Mesenchymal stem cell (in vitro differentiated cells and primary cell): Measurements from ENCODE around the gene COL15A1.
A peak's percentile ranks its signal among the peaks of the same experiment; 100 is the strongest.

Experiments used
- DNase-seq: peaks from one replicate; pipeline ENCODE4 v3.0.0-alpha.2; 2013
- H2AFZ ChIP-seq: one replicate; pipeline ENCODE4 v1.6.1; 2013; ENCODE audit warnings: low read depth, mild to moderate bottlenecking, control low read depth, inconsistent platforms, low read length, moderate library complexity
- H2AK5ac ChIP-seq: 2 replicates; pipeline ENCODE4 v1.6.1; 2013; ENCODE audit warnings: low read length, moderate library complexity, mild to moderate bottlenecking, inconsistent platforms; ENCODE audit not compliant: severe bottlenecking
- H2BK120ac ChIP-seq: one replicate; pipeline ENCODE4 v1.6.1; 2013; ENCODE audit warnings: low read depth, mild to moderate bottlenecking, inconsistent platforms, low read length, moderate library complexity
- H2BK12ac ChIP-seq, 2 experiments: one replicate each; pipeline ENCODE4 v1.6.1; 2013; ENCODE audit warnings: inconsistent platforms in 2 of 2, low read length in 2 of 2, mild to moderate bottlenecking in 2 of 2, moderate library complexity in 2 of 2, control low read depth in 1 of 2
- H2BK15ac ChIP-seq: one replicate; pipeline ENCODE4 v1.6.1; 2013; ENCODE audit warnings: mild to moderate bottlenecking, low read depth, inconsistent platforms; ENCODE audit not compliant: poor library complexity, severe bottlenecking
- H2BK5ac ChIP-seq: 2 replicates; pipeline ENCODE4 v1.6.1; 2013; ENCODE audit warnings: low read depth, mild to moderate bottlenecking, low read length, control low read depth, inconsistent platforms; ENCODE audit not compliant: poor library complexity, severe bottlenecking
- H3K14ac ChIP-seq, 2 experiments: one replicate each; pipeline ENCODE4 v1.6.1; 2013; ENCODE audit warnings: inconsistent platforms in 2 of 2, low read length in 2 of 2, control low read depth in 1 of 2, mild to moderate bottlenecking in 1 of 2, moderate library complexity in 1 of 2
- H3K18ac ChIP-seq, 2 experiments: one replicate each; pipeline ENCODE4 v1.6.1; 2013; ENCODE audit warnings: inconsistent platforms in 2 of 2, low read length in 2 of 2, control low read depth in 1 of 2, low read depth in 1 of 2, mild to moderate bottlenecking in 1 of 2
- H3K23ac ChIP-seq, 2 experiments: one replicate each; pipeline ENCODE4 v1.6.1; 2013; ENCODE audit warnings: inconsistent platforms in 2 of 2, low read length in 2 of 2, mild to moderate bottlenecking in 2 of 2, moderate library complexity in 2 of 2, control low read depth in 1 of 2
- H3K27ac ChIP-seq: 2 replicates; pipeline ENCODE4 v1.5.1; 2013; ENCODE audit warnings: mild to moderate bottlenecking, moderate library complexity, low read length, control low read depth, inconsistent platforms; ENCODE audit not compliant: poor library complexity, severe bottlenecking
- H3K27me3 ChIP-seq, 2 experiments: 2 replicates each; pipeline versions ENCODE4 v1.6.1 to v1.7.0; 2013; ENCODE audit warnings: low read length in 2 of 2, mild to moderate bottlenecking in 2 of 2, moderate library complexity in 2 of 2, control low read depth in 1 of 2, inconsistent platforms in 1 of 2; ENCODE audit not compliant: control insufficient read depth in 1 of 2, insufficient read depth in 1 of 2
- H3K36me3 ChIP-seq, 2 experiments: 2 replicates each; pipeline versions ENCODE4 v1.6.1 to v1.7.0; 2013; ENCODE audit warnings: low read length in 2 of 2, control low read depth in 1 of 2, inconsistent platforms in 1 of 2, low read depth in 1 of 2, mild to moderate bottlenecking in 1 of 2; ENCODE audit not compliant: insufficient read depth in 2 of 2, control insufficient read depth in 1 of 2
- H3K4ac ChIP-seq, 2 experiments: one replicate each; pipeline ENCODE4 v1.6.1; 2013; ENCODE audit warnings: inconsistent platforms in 2 of 2, low read length in 2 of 2, mild to moderate bottlenecking in 2 of 2, moderate library complexity in 2 of 2, control low read depth in 1 of 2, low read depth in 1 of 2
- H3K4me1 ChIP-seq: 2 replicates; pipeline ENCODE4 v1.6.1; 2013; ENCODE audit warnings: low read depth, low read length, control low read depth; ENCODE audit not compliant: control insufficient read depth, insufficient read depth
- H3K4me2 ChIP-seq: 2 replicates; pipeline ENCODE4 v1.6.1; 2013; ENCODE audit warnings: low read length, mild to moderate bottlenecking, inconsistent platforms; ENCODE audit not compliant: poor library complexity, severe bottlenecking
- H3K4me3 ChIP-seq, 2 experiments: 2 replicates each; pipeline versions ENCODE4 v1.5.1 to v1.7.0; 2013; ENCODE audit warnings: low read length in 2 of 2, mild to moderate bottlenecking in 2 of 2, control low read depth in 1 of 2, low read depth in 1 of 2; ENCODE audit not compliant: insufficient read depth in 1 of 2
- H3K79me1 ChIP-seq: replicated peaks from 2 replicates; pipeline ENCODE4 v1.6.1; 2013; ENCODE audit warnings: mild to moderate bottlenecking, control low read depth, low read length, inconsistent platforms; ENCODE audit not compliant: poor library complexity, severe bottlenecking
- H3K9ac ChIP-seq: 2 replicates; pipeline ENCODE4 v1.7.0; 2013; ENCODE audit warnings: mild to moderate bottlenecking, low read length, moderate library complexity
- H3K9me3 ChIP-seq: 2 replicates; pipeline ENCODE4 v1.7.0; 2013; ENCODE audit warnings: mild to moderate bottlenecking, low read length; ENCODE audit not compliant: control insufficient read depth
- H4K8ac ChIP-seq: one replicate; pipeline ENCODE4 v1.6.1; 2013; ENCODE audit warnings: inconsistent platforms, mild to moderate bottlenecking, low read length, moderate library complexity
- H4K91ac ChIP-seq: one replicate; pipeline ENCODE4 v1.6.1; 2013; ENCODE audit warnings: mild to moderate bottlenecking, low read length, inconsistent platforms
- WGBS: methylation state at CpG from one replicate; pipeline ENCODE4 v1.1.7; 2013; ENCODE audit warnings: mixed read lengths; 5-methylcytosine and 5-hydroxymethylcytosine counted together

Gene COL15A1

DNA sequence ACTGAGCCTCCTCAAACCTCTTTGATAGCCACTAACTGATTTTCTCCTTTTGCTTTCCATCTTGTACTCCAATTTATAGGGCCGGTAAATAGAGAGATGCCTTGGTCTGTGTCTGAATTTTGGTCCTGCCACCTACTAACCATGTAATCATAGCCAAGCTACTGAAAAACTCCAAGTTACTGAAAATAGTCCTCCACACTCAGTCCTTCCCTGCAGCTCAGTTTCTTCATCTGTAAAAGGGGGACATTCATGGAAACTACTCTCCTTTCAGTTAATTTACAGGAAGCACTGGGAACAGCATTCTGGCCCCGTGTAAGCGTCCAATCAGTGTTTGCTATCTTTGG lies 131.2 kb downstream of the COL15A1 start:
- Histone ChIP-seq H3K4me1 (peaks cover 14% of the 10 kb centered on the region), H2AFZ (no peak overlapping the region)

DNA sequence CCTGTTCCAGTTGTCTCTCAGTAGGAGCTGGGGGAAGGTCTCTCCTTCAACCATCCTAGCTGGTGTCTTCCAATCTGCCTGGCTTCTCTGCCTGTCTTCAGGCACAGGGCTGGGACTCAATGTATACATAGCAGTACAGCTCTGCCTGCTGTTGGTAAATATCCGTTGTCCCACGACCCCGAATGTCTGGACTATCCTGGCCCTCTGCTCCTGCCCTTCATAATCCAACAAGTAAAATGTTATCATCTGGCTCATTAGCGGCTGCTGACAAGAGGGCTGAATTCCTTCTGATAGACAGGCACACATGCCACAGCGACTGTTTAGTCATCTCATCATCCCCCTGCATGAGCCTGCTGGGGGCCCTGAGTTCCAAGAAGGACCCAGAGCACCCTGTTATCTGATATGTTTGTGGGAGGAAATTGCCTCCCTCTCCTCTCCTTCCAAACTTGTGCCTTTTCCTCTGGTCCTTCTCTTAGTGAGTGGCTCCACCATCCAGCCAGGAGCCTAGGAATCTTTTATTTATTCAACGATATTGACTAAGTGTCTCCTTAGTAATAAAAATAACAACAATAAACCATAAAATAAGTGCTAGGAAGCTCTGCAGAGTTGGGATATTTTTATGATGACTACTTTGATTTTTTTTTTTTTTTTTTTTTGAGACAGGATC lies 131.7 kb downstream of the COL15A1 start:
- WGBS, result 50% methylated on average over 5 of the region's 6 CpGs
- Histone ChIP-seq H3K18ac (peak overlapping the region in 1 of 2 experiments; percentile 81), H3K79me1 (no peaks in the 10 kb centered on the region)

More for the DNA sequence above, 131.2 kb downstream of the COL15A1 start:
- no peak for DNase-seq
- Histone ChIP-seq H3K14ac (no peak overlapping the region), H2BK5ac (no peak overlapping the region), H3K36me3 (no peaks in the 10 kb centered on the region), H4K8ac (peak overlapping the region; percentile 52), H3K18ac (peak overlapping the region in 1 of 2 experiments; percentile 81), H2BK12ac (peak overlapping the region; percentile 31 to 32), H3K23ac (no peak overlapping the region), H2BK15ac (no peak overlapping the region), H3K9me3 (no peaks in the 10 kb centered on the region), H4K91ac (peak overlapping the region; percentile 53), H3K27me3 (no peaks in the 10 kb centered on the region), H3K27ac (no peak overlapping the region), H2BK120ac (peak overlapping the region; percentile 27), H3K4me3 (no peak overlapping the region), H3K4me2 (no peak overlapping the region), H3K4ac (peak overlapping the region; percentile 28 to 46), H2AK5ac (no peak overlapping the region), H3K9ac (no peak overlapping the region), H3K79me1 (no peaks in the 10 kb centered on the region)
- 56% methylated on average over 3 of the region's 3 CpGs for WGBS

DNA sequence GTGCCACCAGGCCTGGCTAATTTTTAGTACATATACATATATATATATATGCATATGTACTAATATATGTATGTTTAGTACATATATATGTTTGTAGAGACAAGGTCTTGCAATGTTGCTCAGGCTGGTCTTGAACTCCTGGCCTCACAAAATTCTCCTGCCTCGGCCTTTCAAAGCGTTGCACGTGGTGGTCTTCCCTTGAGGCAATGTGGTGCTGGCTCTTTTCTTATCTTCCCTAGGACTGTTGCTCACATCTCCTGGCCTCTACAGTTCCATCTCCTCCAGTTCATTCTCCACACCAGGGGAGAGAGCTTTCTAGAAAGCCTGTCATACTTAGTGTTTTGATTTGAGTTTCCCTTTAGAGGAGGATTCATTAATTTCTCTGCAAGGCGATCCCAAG lies 132.3 kb downstream of the COL15A1 start:
- H3K4me1 ChIP-seq, result peaks cover 11% of the 10 kb centered on the region
- H3K23ac ChIP-seq, result no peak overlapping the region

More for the DNA sequence above, 131.7 kb downstream of the COL15A1 start:
- peak; percentile 84 for DNase-seq
- Histone ChIP-seq H2BK12ac (peak overlapping the region in 1 of 2 experiments; percentile 32), H3K23ac (no peak overlapping the region), H3K9ac (peak overlapping the region; percentile 13), H2BK120ac (peak overlapping the region; percentile 27), H3K4me1 (peaks cover 14% of the 10 kb centered on the region), H2AFZ (no peak overlapping the region), H3K4ac (peak overlapping the region in 1 of 2 experiments; percentile 46), H2BK5ac (no peak overlapping the region), H3K14ac (no peak overlapping the region), H3K4me2 (no peak overlapping the region), H3K27ac (no peak overlapping the region), H2BK15ac (no peak overlapping the region), H4K8ac (peak overlapping the region; percentile 52), H3K36me3 (no peaks in the 10 kb centered on the region), H3K4me3 (no peak overlapping the region), H3K9me3 (no peaks in the 10 kb centered on the region), H2AK5ac (no peak overlapping the region), H3K27me3 (no peaks in the 10 kb centered on the region), H4K91ac (peak overlapping the region; percentile 53)

DNA sequence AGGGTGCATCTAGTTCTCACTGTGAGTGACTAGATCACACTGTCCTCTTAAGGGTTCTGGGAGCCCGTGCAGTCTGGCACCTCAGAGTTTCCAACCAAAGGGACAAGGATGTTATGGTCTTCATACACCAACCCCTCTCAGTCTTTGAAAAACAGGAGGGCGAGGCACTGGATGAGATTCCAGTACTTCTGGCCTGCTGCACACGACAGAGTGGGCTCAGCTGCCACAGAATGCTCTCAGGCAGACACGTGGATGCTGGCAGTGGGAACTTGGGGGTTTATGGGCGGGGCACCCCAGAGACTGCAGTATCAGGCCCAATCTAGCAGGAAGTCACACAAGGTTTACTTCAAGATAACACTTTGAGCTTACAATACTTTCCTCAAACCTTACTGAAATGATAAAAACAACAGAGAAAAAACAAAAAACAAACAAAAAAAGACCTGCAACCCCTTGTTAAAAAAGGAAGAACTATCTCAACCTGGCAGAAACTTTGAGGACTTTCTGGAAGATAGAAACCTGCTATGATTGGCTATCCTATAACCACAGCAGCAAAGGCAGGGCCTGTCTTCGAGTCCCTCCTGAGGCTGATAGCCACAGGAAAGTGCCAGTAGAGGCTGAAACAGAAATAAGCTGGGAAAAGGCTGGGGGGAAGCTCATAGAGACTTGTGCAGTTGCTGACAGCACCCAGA lies 132.9 kb downstream of the COL15A1 start:
- Histone ChIP-seq H3K4me2 (no peak overlapping the region), H3K36me3 (no peaks in the 10 kb centered on the region), H3K9ac (no peak overlapping the region), H3K27me3 (peaks cover 0 to 2% of the 10 kb centered on the region in 2 experiments), H3K79me1 (no peaks in the 10 kb centered on the region), H2BK5ac (no peak overlapping the region), H2AK5ac (peak overlapping the region; percentile 70), H3K4me1 (peaks cover 7% of the 10 kb centered on the region), H2BK12ac (peak overlapping the region; percentile 61 to 94), H3K23ac (no peak overlapping the region), H3K4ac (peak overlapping the region in 1 of 2 experiments; percentile 24), H4K91ac (peak overlapping the region; percentile 58), H2BK120ac (no peak overlapping the region), H3K27ac (no peak overlapping the region), H3K18ac (peak overlapping the region in 1 of 2 experiments; percentile 72), H3K4me3 (no peak overlapping the region), H2AFZ (peak overlapping the region; percentile 64), H3K14ac (peak overlapping the region in 1 of 2 experiments; percentile 77), H4K8ac (no peak overlapping the region), H2BK15ac (no peak overlapping the region), H3K9me3 (no peaks in the 10 kb centered on the region)
- WGBS, result 58% methylated on average over 6 of the region's 6 CpGs
- DNase-seq, result no peak

More for the DNA sequence above, 132.3 kb downstream of the COL15A1 start:
- no peak overlapping the region for H3K4me2 ChIP-seq
- H3K27ac ChIP-seq, result no peak overlapping the region
- no peak overlapping the region for H2AK5ac ChIP-seq
- no peaks in the 10 kb centered on the region for H3K79me1 ChIP-seq
- no peak overlapping the region for H3K9ac ChIP-seq
- no peak overlapping the region for H3K14ac ChIP-seq
- H2BK12ac ChIP-seq, result peak overlapping the region; percentile 61 to 82
- H2BK120ac ChIP-seq, result no peak overlapping the region
- H2BK5ac ChIP-seq, result no peak overlapping the region
- H3K9me3 ChIP-seq, result no peaks in the 10 kb centered on the region
- DNase-seq, result no peak
- H3K4ac ChIP-seq, result no peak overlapping the region
- H4K8ac ChIP-seq, result no peak overlapping the region
- no peak overlapping the region for H2AFZ ChIP-seq
- 90% methylated on average over 4 of the region's 4 CpGs for WGBS
- H3K36me3 ChIP-seq, result no peaks in the 10 kb centered on the region
- H3K18ac ChIP-seq, result no peak overlapping the region
- H3K4me3 ChIP-seq, result no peak overlapping the region
- no peak overlapping the region for H4K91ac ChIP-seq
- no peak overlapping the region for H2BK15ac ChIP-seq
- H3K27me3 ChIP-seq, result no peaks in the 10 kb centered on the region
